Liver (tissue), 9 donors: ENCODE data around the gene CRACDL. TPM values are rescaled to one million over a fixed set of nuclear protein-coding genes. Genes with fewer than 3 reads are reported as not detected.

Source experiments
- DNase-seq: peaks from one replicate; pipeline ENCODE4 v3.0.0-alpha.2; 2017; ENCODE audit warnings: low spot score
- H3K27ac ChIP-seq, 2 donors: one replicate each; pipeline ENCODE4 v1.7.0; 2013; ENCODE audit warnings: inconsistent platforms in 2 of 2, low read length in 2 of 2, control low read depth in 1 of 2, low read depth in 1 of 2, mild to moderate bottlenecking in 1 of 2
- H3K27me3 ChIP-seq, 4 donors: one replicate each; pipeline versions ENCODE4 v1.6.1 to v1.7.0; 2013; ENCODE audit warnings: low read length in 3 of 4, inconsistent platforms in 1 of 4, mild to moderate bottlenecking in 1 of 4, moderate library complexity in 1 of 4; ENCODE audit not compliant: control insufficient read depth in 4 of 4, insufficient read depth in 4 of 4
- H3K36me3 ChIP-seq, 4 donors: one replicate each; pipeline versions ENCODE4 v1.6.1 to v1.7.0; 2013; ENCODE audit warnings: low read length in 3 of 4, mild to moderate bottlenecking in 3 of 4, low read depth in 1 of 4, moderate library complexity in 1 of 4; ENCODE audit not compliant: control insufficient read depth in 4 of 4, insufficient read depth in 3 of 4
- H3K4me1 ChIP-seq, 4 donors: one replicate each; pipeline versions ENCODE4 v1.6.1 to v1.7.0; 2013; ENCODE audit warnings: low read length in 3 of 4, mild to moderate bottlenecking in 3 of 4, moderate library complexity in 1 of 4; ENCODE audit not compliant: control insufficient read depth in 4 of 4, insufficient read depth in 4 of 4
- H3K4me3 ChIP-seq, 3 donors: one replicate each; pipeline versions ENCODE4 v1.6.1 to v1.7.0; 2013; ENCODE audit warnings: low read length in 3 of 3, control low read depth in 1 of 3, low read depth in 1 of 3, mild to moderate bottlenecking in 1 of 3
- H3K9ac ChIP-seq, 2 donors: one replicate each; pipeline ENCODE4 v1.7.0; 2013; ENCODE audit warnings: low read length in 2 of 2, mild to moderate bottlenecking in 2 of 2, moderate library complexity in 2 of 2, control low read depth in 1 of 2, low read depth in 1 of 2
- H3K9me3 ChIP-seq, 4 donors: one replicate each; pipeline versions ENCODE4 v1.6.1 to v1.7.0; 2013; ENCODE audit warnings: low read length in 3 of 4; ENCODE audit not compliant: control insufficient read depth in 4 of 4
- EGR1 ChIP-seq, 2 donors: IDR thresholded peaks; 2 replicates each; pipeline ENCODE4 v1.6.1; 2016 to 2018; ENCODE audit warnings: antibody characterized with exemption in 2 of 2, low read depth in 2 of 2
- FOXA1 ChIP-seq: IDR thresholded peaks from 2 replicates; pipeline ENCODE4 v1.6.1; 2016; ENCODE audit warnings: antibody characterized with exemption
- FOXA2 ChIP-seq: IDR thresholded peaks from 2 replicates; pipeline ENCODE4 v1.6.1; 2016; ENCODE audit warnings: antibody characterized with exemption
- GABPA ChIP-seq, 2 donors: IDR thresholded peaks in 1 of 2; conservative IDR thresholded peaks in 1 of 2; 2 replicates each; pipeline ENCODE4 v1.6.1; 2016; ENCODE audit warnings: antibody characterized with exemption in 2 of 2, mild to moderate bottlenecking in 1 of 2, moderate library complexity in 1 of 2
- HNF4A ChIP-seq, 2 donors: conservative IDR thresholded peaks; 2 replicates each; pipeline ENCODE4 v1.6.1; 2016; ENCODE audit warnings: antibody characterized with exemption in 2 of 2, mild to moderate bottlenecking in 2 of 2
- HNF4G ChIP-seq: IDR thresholded peaks from 2 replicates; pipeline ENCODE4 v1.6.1; 2016; ENCODE audit warnings: antibody characterized with exemption
- JUND ChIP-seq, 2 donors: IDR thresholded peaks; 2 replicates each; pipeline ENCODE4 v1.6.1; 2016; ENCODE audit warnings: antibody characterized with exemption in 2 of 2
- NR2F2 ChIP-seq: IDR thresholded peaks from 2 replicates; pipeline ENCODE4 v1.6.1; 2016; ENCODE audit warnings: antibody characterized with exemption
- RAD21 ChIP-seq, 2 donors: IDR thresholded peaks; 2 replicates each; pipeline ENCODE4 v1.6.1; 2016; ENCODE audit warnings: antibody characterized with exemption in 2 of 2, mild to moderate bottlenecking in 2 of 2
- RXRA ChIP-seq, 2 donors: IDR thresholded peaks; 2 replicates each; pipeline ENCODE4 v1.6.1; 2017 to 2018; ENCODE audit warnings: antibody characterized with exemption in 2 of 2, mild to moderate bottlenecking in 1 of 2
- SP1 ChIP-seq: IDR thresholded peaks from 2 replicates; pipeline ENCODE4 v1.6.1; 2018; ENCODE audit warnings: antibody characterized with exemption, mild to moderate bottlenecking
- TAF1 ChIP-seq: conservative IDR thresholded peaks from 2 replicates; pipeline ENCODE4 v1.6.1; 2016; ENCODE audit warnings: antibody characterized with exemption, mild to moderate bottlenecking
- YY1 ChIP-seq: IDR thresholded peaks from 2 replicates; pipeline ENCODE4 v1.6.1; 2016; ENCODE audit warnings: antibody characterized with exemption, mild to moderate bottlenecking
- WGBS: extraction: QIAGEN DNeasy Blood & Tissue Kit; methylation state at CpG from one replicate; pipeline ENCODE4 v1.1.7; 2013; 5-methylcytosine and 5-hydroxymethylcytosine counted together
- polyA plus RNA-seq, 2 donors: library from polyadenylated mRNA; stranded (reverse) in 1 of 2; unstranded in 1 of 2; fragments of 200-250 nt in 1 of 2; fragments of >200 nt in 1 of 2; fragmentation: Nextera tagmentation in 1 of 2; extraction: Ambion mirVana in 1 of 2; gene quantifications; one replicate each; pipeline versions ENCODE4 v1.2.1 to v1.2.3, GENCODE V29; 2013 to 2015
- total RNA-seq, 2 donors: library from RNA; depleted of rRNA; stranded (reverse); fragments of >200 nt; gene quantifications; one replicate each; pipeline ENCODE4 v1.2.3, GENCODE V29; 2014
- TF ChIP-seq, protein P1 (sequence below): fragments of 150-350 bp; IDR thresholded peaks from 2 replicates; pipeline ENCODE4 v1.5.1; 2017; ENCODE audit warnings: improper control_type of control experiment, low read depth, low read length; ENCODE audit not compliant: missing input control
- TF ChIP-seq, protein P2 (sequence below): IDR thresholded peaks from 2 replicates; pipeline ENCODE4 v1.6.1; 2016; ENCODE audit warnings: antibody characterized with exemption
- TF ChIP-seq, protein P3 (sequence below): IDR thresholded peaks from 2 replicates; pipeline ENCODE4 v1.6.1; 2016; ENCODE audit warnings: antibody characterized with exemption
- TF ChIP-seq, protein P4 (sequence below): IDR thresholded peaks from 2 replicates; pipeline ENCODE4 v1.6.1; 2016; ENCODE audit warnings: antibody characterized with exemption
- TF ChIP-seq, protein P5 (sequence below): IDR thresholded peaks from 2 replicates; pipeline ENCODE4 v1.6.1; 2016; ENCODE audit warnings: antibody characterized with exemption, mild to moderate bottlenecking
- donor health status: healthy.
- donor health status: healthy.
- donor health status: healthy.
- donor health status: healthy.
- donor health status: healthy.

The CRACDL gene
- total and polyA plus RNA-seq, 4 donors: 0.13 to 0.46 (median 0.29) TPM

DNA sequence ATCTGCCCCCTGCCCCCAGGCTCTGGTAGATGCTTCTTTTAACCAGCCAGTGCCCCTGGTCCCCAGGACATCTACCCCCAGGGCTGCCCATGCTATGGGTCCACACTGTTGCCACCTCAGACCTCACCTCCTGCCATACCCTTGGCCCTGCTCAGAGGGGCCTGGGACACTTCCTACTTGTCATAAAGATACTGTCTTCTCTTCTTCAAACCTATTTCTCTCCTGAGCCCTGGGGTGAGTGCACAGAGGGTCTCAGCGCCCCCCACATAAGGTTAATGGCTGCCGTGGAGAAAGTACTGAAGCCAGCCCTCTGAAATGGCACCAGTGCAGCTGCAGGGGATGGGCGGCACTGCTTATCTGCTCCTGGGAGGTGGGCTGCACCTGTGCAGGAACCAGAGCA lies 127.5 kb downstream of the CRACDL start:
- Histone ChIP-seq H3K9me3 (no peaks in the 10 kb centered on the region), H3K27ac (no peak overlapping the region), H3K27me3 (no peaks in the 10 kb centered on the region), H3K9ac (no peak overlapping the region), H3K4me3 (no peak overlapping the region), H3K4me1 (peaks cover 4 to 30% (median 19%) of the 10 kb centered on the region in 4 donors), H3K36me3 (no peaks in the 10 kb centered on the region)
- no peak for DNase-seq
- 92% methylated on average over 3 of the region's 3 CpGs for WGBS
- TF ChIP-seq HNF4G: no peak
- no peak for TF ChIP-seq TAF1
- no peak for TF ChIP-seq NR2F2
- TF ChIP-seq, protein P1, sequence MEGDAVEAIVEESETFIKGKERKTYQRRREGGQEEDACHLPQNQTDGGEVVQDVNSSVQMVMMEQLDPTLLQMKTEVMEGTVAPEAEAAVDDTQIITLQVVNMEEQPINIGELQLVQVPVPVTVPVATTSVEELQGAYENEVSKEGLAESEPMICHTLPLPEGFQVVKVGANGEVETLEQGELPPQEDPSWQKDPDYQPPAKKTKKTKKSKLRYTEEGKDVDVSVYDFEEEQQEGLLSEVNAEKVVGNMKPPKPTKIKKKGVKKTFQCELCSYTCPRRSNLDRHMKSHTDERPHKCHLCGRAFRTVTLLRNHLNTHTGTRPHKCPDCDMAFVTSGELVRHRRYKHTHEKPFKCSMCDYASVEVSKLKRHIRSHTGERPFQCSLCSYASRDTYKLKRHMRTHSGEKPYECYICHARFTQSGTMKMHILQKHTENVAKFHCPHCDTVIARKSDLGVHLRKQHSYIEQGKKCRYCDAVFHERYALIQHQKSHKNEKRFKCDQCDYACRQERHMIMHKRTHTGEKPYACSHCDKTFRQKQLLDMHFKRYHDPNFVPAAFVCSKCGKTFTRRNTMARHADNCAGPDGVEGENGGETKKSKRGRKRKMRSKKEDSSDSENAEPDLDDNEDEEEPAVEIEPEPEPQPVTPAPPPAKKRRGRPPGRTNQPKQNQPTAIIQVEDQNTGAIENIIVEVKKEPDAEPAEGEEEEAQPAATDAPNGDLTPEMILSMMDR: no peak
- no peak for TF ChIP-seq FOXA2
- TF ChIP-seq, protein P2, sequence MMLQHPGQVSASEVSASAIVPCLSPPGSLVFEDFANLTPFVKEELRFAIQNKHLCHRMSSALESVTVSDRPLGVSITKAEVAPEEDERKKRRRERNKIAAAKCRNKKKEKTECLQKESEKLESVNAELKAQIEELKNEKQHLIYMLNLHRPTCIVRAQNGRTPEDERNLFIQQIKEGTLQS: no peak
- TF ChIP-seq SP1: no peak
- no peak for TF ChIP-seq EGR1 (IDR thresholded peaks at IDR 0.05; ENCODE audit: low read depth in 2 of 2)
- no peak for TF ChIP-seq GABPA (IDR thresholded peaks at IDR 0.05 in 1 of 2, conservative IDR thresholded peaks at IDR 0.05 in 1 of 2)

DNA sequence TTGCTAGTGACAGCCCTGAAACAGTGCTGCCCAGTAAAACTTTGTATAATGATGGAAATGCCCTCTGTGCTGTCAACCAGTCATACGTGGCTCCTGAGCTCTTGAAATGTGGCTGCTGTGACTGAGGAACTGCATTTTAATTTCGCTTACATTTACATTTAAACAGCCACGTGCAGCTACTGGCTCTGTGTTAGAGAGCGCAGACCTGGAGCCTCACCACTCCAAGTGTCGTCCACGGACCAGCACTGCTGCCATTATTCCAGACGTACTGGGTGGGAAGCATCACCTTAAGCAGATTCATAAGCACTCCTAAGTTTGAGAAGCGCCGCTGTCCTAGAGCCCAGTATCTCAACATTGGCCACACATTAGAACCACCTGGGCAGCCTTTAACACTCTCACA lies 128.1 kb downstream of the CRACDL start:
- TF ChIP-seq JUND (IDR thresholded peaks at IDR 0.05) (no peak), HNF4A (conservative IDR thresholded peaks at IDR 0.05) (no peak), SP1 (no peak), GABPA (IDR thresholded peaks at IDR 0.05 in 1 of 2, conservative IDR thresholded peaks at IDR 0.05 in 1 of 2) (no peak), YY1 (no peak), TAF1 (no peak), RAD21 (IDR thresholded peaks at IDR 0.05) (no peak), FOXA1 (no peak), RXRA (IDR thresholded peaks at IDR 0.05) (no peak), FOXA2 (no peak), EGR1 (IDR thresholded peaks at IDR 0.05; ENCODE audit: low read depth in 2 of 2) (no peak), NR2F2 (no peak), HNF4G (no peak)
- TF ChIP-seq, protein P1: no peak
- TF ChIP-seq, protein P2: no peak
- TF ChIP-seq, protein P3, sequence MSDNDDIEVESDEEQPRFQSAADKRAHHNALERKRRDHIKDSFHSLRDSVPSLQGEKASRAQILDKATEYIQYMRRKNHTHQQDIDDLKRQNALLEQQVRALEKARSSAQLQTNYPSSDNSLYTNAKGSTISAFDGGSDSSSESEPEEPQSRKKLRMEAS: no peak
- TF ChIP-seq, protein P4, sequence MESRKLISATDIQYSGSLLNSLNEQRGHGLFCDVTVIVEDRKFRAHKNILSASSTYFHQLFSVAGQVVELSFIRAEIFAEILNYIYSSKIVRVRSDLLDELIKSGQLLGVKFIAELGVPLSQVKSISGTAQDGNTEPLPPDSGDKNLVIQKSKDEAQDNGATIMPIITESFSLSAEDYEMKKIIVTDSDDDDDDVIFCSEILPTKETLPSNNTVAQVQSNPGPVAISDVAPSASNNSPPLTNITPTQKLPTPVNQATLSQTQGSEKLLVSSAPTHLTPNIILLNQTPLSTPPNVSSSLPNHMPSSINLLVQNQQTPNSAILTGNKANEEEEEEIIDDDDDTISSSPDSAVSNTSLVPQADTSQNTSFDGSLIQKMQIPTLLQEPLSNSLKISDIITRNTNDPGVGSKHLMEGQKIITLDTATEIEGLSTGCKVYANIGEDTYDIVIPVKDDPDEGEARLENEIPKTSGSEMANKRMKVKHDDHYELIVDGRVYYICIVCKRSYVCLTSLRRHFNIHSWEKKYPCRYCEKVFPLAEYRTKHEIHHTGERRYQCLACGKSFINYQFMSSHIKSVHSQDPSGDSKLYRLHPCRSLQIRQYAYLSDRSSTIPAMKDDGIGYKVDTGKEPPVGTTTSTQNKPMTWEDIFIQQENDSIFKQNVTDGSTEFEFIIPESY: no peak
- TF ChIP-seq, protein P5, sequence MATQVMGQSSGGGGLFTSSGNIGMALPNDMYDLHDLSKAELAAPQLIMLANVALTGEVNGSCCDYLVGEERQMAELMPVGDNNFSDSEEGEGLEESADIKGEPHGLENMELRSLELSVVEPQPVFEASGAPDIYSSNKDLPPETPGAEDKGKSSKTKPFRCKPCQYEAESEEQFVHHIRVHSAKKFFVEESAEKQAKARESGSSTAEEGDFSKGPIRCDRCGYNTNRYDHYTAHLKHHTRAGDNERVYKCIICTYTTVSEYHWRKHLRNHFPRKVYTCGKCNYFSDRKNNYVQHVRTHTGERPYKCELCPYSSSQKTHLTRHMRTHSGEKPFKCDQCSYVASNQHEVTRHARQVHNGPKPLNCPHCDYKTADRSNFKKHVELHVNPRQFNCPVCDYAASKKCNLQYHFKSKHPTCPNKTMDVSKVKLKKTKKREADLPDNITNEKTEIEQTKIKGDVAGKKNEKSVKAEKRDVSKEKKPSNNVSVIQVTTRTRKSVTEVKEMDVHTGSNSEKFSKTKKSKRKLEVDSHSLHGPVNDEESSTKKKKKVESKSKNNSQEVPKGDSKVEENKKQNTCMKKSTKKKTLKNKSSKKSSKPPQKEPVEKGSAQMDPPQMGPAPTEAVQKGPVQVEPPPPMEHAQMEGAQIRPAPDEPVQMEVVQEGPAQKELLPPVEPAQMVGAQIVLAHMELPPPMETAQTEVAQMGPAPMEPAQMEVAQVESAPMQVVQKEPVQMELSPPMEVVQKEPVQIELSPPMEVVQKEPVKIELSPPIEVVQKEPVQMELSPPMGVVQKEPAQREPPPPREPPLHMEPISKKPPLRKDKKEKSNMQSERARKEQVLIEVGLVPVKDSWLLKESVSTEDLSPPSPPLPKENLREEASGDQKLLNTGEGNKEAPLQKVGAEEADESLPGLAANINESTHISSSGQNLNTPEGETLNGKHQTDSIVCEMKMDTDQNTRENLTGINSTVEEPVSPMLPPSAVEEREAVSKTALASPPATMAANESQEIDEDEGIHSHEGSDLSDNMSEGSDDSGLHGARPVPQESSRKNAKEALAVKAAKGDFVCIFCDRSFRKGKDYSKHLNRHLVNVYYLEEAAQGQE: no peak
- DNase-seq: no peak
- H3K4me1 ChIP-seq: peaks cover 4 to 32% (median 21%) of the 10 kb centered on the region in 4 donors
- WGBS: 94% methylated on average over 9 of the region's 9 CpGs
- H3K27me3 ChIP-seq: no peaks in the 10 kb centered on the region
- H3K4me3 ChIP-seq: no peak overlapping the region
- H3K9me3 ChIP-seq: no peaks in the 10 kb centered on the region
- no peaks in the 10 kb centered on the region for H3K36me3 ChIP-seq
- H3K9ac ChIP-seq: no peak overlapping the region
- H3K27ac ChIP-seq: no peak overlapping the region
